OCI-M1 (cell line): Measurements from ENCODE around the gene FITM1.
A peak's percentile ranks its signal among the peaks of the same experiment; 100 is the strongest.

Source experiments
- DNase-seq: peaks from one replicate; lab custom pipeline; 2025; lab: John Stamatoyannopoulos, UW

The FITM1 gene

GRCh38 chr14:24098229-24098926 lies 32.1 kb upstream of the FITM1 start:
- DNase-seq, result no peak

GRCh38 chr14:24098927-24099813 lies 31.3 kb upstream of the FITM1 start:
- DNase-seq, result no peak

GRCh38 chr14:24100197-24100981 lies 30.1 kb upstream of the FITM1 start:
- no peak for DNase-seq

- no peak for DNase-seq
These were observed 29.4 kb upstream of the FITM1 start for GRCh38 chr14:24100982-24101494.

GRCh38 chr14:24102357-24103048 lies 28.0 kb upstream of the FITM1 start:
- no peak for DNase-seq

- DNase-seq, result no peak
These were observed 27.0 kb upstream of the FITM1 start for GRCh38 chr14:24103451-24103850.

- peak; percentile 4 for DNase-seq
These were observed 24.7 kb upstream of the FITM1 start for GRCh38 chr14:24105609-24106239.

- no peak for DNase-seq
These were observed 23.7 kb upstream of the FITM1 start for GRCh38 chr14:24106672-24107271.

GRCh38 chr14:24108336-24108874 lies 22.1 kb upstream of the FITM1 start:
- DNase-seq, result no peak

GRCh38 chr14:24110060-24110459 lies 20.4 kb upstream of the FITM1 start:
- no peak for DNase-seq

GRCh38 chr14:24110523-24110922 lies 19.9 kb upstream of the FITM1 start:
- no peak for DNase-seq

- peak; percentile 73 for DNase-seq
These were observed 17.1 kb upstream of the FITM1 start for GRCh38 chr14:24113379-24113800.

- DNase-seq, result peak; percentile 97
These were observed 16.5 kb upstream of the FITM1 start for GRCh38 chr14:24113801-24114531.

- DNase-seq, result peak; percentile 99
These were observed 15.7 kb upstream of the FITM1 start, which contains the start of the genes DCAF11 and NRL for GRCh38 chr14:24114532-24115421. TSS of gene DCAF11 (plus strand) at chr14:24114777. CDS start at chr14:24115595, 818 bp downstream. TSS of gene NRL (minus strand) at chr14:24114949. CDS start at chr14:24082848, 32,101 bp downstream.

- no peak for DNase-seq
These were observed 14.9 kb upstream of the FITM1 start for GRCh38 chr14:24115422-24116127.

GRCh38 chr14:24116128-24116814 lies 14.2 kb upstream of the FITM1 start:
- DNase-seq, result no peak

GRCh38 chr14:24117179-24117578 lies 13.3 kb upstream of the FITM1 start:
- DNase-seq, result no peak
